ENCODE data around the gene MECR.

GRCh38 chr1:29230204-29230552 is 556 bp downstream of the MECR start:
- TF ChIP-seq, protein P1, sequence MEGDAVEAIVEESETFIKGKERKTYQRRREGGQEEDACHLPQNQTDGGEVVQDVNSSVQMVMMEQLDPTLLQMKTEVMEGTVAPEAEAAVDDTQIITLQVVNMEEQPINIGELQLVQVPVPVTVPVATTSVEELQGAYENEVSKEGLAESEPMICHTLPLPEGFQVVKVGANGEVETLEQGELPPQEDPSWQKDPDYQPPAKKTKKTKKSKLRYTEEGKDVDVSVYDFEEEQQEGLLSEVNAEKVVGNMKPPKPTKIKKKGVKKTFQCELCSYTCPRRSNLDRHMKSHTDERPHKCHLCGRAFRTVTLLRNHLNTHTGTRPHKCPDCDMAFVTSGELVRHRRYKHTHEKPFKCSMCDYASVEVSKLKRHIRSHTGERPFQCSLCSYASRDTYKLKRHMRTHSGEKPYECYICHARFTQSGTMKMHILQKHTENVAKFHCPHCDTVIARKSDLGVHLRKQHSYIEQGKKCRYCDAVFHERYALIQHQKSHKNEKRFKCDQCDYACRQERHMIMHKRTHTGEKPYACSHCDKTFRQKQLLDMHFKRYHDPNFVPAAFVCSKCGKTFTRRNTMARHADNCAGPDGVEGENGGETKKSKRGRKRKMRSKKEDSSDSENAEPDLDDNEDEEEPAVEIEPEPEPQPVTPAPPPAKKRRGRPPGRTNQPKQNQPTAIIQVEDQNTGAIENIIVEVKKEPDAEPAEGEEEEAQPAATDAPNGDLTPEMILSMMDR (IDR thresholded peaks at IDR 0.05): no peak
- TF ChIP-seq POLR2AphosphoS5 (IDR thresholded peaks at IDR 0.05; ENCODE audit: insufficient read depth in 1 of 2, low read depth in 1 of 2) (no peak), POLR2A (IDR thresholded peaks at IDR 0.05) (no peak)

Data from vagina (tissue), 2 donors.